HG03135 (cell line): ENCODE results near the gene MKRN1.
"Not testable (repeated sequence)": the region's sequence is repeated elsewhere in the genome, so short reads cannot be mapped to it uniquely, and the experiment has no call there.

Experiments used
- ATAC-seq: cut with Tn5 transposase; IDR thresholded peaks from one replicate; pipeline ENCODE4 v1.9.1; 2021; ENCODE audit warnings: mild to moderate bottlenecking, moderate library complexity; ENCODE audit not compliant: unreplicated experiment

Gene MKRN1

DNA sequence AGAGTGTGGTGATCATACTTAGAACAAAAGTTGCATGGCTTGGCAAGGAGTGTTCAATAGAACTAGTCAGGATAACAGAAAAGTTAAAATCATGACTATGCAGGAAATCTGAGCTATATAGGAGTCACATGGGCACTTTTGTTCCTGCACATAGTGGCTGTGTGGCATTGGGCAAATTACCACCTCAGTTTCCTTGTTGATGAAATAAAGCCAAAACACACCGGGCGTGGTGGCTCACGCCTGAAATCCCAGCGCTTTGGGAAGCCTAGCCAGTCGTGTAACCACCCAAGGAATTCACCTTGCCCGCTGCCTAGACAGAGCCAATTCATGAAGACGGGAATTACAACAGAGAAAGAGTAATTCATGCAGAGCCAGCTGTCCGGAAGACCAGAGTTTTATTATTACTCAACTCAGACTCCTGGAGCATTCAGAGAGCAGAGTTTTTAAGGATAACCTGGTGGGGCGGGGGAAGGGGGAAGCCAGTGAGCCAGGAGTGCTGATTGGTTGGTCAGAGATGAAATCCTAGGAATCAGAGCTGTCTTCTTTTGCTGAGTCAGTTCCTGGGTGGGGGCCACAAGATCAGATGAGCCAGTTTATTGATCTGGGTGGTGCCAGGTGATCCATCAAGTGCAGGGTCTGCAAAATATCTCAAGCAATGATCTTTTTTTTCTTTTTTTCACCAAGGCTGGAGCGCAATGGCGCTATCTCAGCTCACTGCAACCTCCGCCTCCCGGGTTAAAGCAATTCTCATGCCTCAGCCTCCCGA lies 6.4 kb upstream of the MKRN1 start:
- no peak for ATAC-seq

GRCh38 chr7:140484951-140485499 lies 5.7 kb upstream of the MKRN1 start:
- ATAC-seq: no peak

GRCh38 chr7:140484479-140484878 lies 5.2 kb upstream of the MKRN1 start:
- no peak for ATAC-seq

GRCh38 chr7:140479739-140480084 lies 407 bp upstream of the MKRN1 start:
- no peak for ATAC-seq

GRCh38 chr7:140478246-140479061 lies 851 bp downstream of the MKRN1 start:
- peak; percentile 27 for ATAC-seq

- no peak for ATAC-seq
These were observed 2.5 kb downstream of the MKRN1 start for GRCh38 chr7:140476698-140477261.

GRCh38 chr7:140475747-140476333 lies 3.5 kb downstream of the MKRN1 start:
- ATAC-seq: no peak

- ATAC-seq: no peak
These were observed 16.2 kb downstream of the MKRN1 start for GRCh38 chr7:140463111-140463510.

GRCh38 chr7:140458916-140459315 lies 20.4 kb downstream of the MKRN1 start:
- no peak for ATAC-seq

- no peak for ATAC-seq
These were observed 21.1 kb downstream of the MKRN1 start for GRCh38 chr7:140458201-140458600.

DNA sequence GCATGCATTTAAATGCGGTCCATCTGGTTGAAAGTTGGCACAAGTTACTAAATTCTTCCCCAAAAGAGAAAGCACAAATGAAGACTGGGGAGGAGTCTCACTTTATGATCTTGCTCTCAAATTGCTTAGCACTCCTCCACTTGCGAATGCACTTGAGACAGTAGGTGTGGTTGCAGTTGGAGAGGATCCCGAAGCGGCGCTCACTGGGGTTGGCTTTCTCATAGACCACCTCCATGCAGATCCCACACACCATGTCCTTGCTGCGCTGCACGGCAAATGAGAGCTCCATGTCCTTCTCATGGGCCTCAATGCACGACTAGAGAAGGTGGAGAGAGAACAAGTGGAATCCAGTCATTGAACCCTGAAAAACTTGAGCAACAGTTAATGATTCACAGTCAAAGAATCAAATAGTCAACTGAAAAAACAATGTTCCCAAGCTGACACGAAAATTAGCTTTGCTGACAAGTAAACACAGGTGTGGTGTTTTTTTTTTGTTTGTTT lies 22.7 kb downstream of the MKRN1 start:
- ATAC-seq: no peak

DNA sequence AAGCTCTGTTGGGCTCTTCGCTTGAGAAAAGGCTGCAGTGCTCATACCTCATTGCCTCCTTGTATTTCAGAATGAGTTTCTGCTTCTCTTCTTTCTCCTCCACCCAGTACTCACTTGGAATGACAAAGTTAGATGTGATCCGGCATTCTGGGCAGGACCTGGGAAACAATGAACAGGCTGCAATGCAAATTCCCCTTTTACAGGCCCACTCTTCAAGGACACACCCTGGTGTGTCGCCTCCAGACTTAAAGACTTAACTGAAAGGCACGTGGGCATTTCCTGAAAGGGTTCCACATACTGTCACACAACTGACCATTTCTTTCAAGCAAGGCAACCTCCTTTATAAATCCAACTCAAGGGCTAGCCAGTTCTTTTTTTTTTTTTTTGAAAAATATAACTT lies 23.6 kb downstream of the MKRN1 start:
- no peak for ATAC-seq

GRCh38 chr7:140454657-140455015 lies 24.7 kb downstream of the MKRN1 start:
- no peak for ATAC-seq

GRCh38 chr7:140453785-140454656 lies 25.3 kb downstream of the MKRN1 start:
- not testable (repeated sequence) for ATAC-seq

DNA sequence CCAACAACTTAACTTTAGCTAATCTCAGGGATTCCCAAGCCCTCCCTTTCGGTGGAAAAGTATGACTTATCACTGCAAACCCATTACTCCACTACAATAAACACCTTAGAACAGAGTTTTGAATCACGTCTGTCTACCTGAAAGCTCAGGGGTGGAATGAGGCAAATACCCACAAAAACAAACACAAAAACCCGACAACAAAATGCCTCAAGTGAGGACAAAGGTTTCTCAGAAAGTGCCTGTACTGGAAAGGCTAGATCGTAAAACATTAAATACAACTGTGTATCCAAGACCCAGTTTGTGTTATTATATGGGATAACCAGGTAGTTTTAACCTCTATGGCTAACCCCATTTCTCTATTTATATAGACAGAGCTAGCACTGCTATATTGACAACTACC lies 26.0 kb downstream of the MKRN1 start:
- ATAC-seq: no peak

- no peak for ATAC-seq
These were observed 27.6 kb downstream of the MKRN1 start for GRCh38 chr7:140451716-140452115.

DNA sequence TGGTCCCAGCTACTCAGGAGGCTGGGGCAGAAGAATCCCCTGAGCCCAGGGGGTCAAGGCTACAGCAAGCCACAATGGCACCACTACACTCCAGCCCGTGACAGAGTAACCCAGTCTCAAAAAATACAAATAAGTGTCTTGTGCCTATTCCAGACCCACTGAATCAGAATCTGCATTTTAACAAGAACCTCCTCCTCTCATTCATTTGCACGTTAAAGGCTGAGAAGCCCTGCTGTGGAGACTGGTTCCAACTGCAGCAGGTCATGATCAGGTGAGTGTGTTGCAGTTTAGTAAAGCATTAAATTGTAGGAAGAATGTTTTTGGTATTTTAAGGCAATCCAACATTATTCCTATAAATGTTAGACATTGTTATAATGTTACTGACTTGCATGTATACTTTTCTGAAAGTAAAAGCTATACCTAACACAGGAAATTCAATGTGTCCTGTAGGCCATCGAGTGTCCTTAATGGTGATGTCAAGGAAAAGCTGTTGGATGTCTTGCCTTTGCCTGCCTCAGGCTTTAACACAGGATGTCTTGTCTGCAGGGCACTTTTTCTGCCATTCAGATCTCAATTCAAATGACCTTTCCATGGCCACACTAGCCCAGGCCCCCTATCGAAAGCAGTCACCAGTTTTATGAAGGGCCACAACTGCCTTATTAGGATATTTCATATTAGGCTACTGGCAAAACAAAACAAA lies 30.4 kb downstream of the MKRN1 start:
- ATAC-seq: no peak

GRCh38 chr7:140447841-140448240 lies 31.5 kb downstream of the MKRN1 start:
- ATAC-seq: no peak

GRCh38 chr7:140446467-140446866 lies 32.8 kb downstream of the MKRN1 start:
- ATAC-seq: no peak

DNA sequence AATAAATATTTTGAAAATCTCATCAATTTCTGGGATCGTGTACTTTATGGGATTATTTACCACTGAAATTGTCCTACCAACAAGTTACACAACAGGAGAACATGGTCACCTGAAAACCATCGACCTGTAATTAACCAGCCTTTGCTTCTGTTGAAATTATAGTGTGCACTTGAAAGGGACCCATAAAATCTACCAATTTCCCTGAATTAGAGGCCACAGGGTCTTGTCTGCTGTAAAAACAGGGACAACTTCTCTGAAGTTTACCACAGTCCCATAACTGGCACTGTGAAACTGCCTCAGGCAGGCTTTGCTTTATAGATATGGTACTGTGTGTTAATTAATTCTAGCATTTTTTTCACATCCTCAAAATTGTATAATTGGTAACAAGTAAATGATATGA lies 37.8 kb downstream of the MKRN1 start:
- no peak for ATAC-seq
